GM12892 (cell line): ENCODE measurements around the gene HORMAD2.

Source experiments
- DNase-seq: peaks from one replicate; pipeline ENCODE4 v3.0.0; 2011; ENCODE audit not compliant: insufficient read length
- FAIRE-seq: peaks from 2 replicates; lab custom pipeline; 2011; peaks lifted over from hg19 to GRCh38; lab: Jason Lieb, UNC
- POLR2A ChIP-seq: IDR thresholded peaks from 2 replicates; pipeline ENCODE4 v1.6.1; 2011; ENCODE audit warnings: low read depth, low read length, control low read depth
- POLR2AphosphoS5 ChIP-seq: IDR thresholded peaks from 2 replicates; pipeline ENCODE4 v1.6.1; 2011; ENCODE audit warnings: low read depth, low read length, control low read depth
- TAF1 ChIP-seq: IDR thresholded peaks from 2 replicates; pipeline ENCODE4 v1.6.1; 2011; ENCODE audit warnings: low read depth, mild to moderate bottlenecking, control low read depth, low read length, borderline replicate concordance

Gene HORMAD2

DNA sequence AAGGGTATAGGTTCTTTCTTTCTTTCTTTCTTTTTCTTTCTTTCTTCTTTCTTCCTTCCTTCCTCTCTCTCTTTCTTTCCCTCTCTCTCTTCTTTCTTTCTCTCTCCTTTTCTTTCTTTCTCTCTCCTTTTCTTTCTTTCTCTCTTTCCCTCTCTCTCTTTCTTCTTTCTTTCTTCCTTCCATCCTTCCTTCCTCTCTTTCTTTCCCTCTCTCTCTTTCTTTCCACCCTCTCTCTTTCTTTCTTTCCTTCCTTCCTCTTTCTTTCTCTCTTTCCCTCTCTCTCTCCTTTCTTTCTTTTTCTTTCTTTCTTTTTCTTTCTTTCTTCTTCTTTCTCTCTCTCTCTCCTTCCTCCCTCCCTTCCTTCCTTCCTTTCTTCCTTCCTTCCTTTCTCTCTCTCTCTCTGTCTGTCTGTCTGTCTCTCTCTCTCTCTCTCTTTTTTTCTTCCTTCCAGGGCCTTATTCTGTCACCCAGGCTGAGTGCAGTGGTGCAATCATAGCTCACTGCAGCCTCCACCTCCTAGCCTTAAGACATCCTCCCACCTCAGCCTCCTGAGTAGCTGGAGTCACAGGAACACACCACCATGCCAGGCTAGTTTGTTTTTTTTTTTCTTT is 139.5 kb downstream of the HORMAD2 start:
- DNase-seq (no peak), FAIRE-seq (no peak)
- no peak for TF ChIP-seq POLR2AphosphoS5
- no peak for TF ChIP-seq TAF1
- no peak for TF ChIP-seq POLR2A

DNA sequence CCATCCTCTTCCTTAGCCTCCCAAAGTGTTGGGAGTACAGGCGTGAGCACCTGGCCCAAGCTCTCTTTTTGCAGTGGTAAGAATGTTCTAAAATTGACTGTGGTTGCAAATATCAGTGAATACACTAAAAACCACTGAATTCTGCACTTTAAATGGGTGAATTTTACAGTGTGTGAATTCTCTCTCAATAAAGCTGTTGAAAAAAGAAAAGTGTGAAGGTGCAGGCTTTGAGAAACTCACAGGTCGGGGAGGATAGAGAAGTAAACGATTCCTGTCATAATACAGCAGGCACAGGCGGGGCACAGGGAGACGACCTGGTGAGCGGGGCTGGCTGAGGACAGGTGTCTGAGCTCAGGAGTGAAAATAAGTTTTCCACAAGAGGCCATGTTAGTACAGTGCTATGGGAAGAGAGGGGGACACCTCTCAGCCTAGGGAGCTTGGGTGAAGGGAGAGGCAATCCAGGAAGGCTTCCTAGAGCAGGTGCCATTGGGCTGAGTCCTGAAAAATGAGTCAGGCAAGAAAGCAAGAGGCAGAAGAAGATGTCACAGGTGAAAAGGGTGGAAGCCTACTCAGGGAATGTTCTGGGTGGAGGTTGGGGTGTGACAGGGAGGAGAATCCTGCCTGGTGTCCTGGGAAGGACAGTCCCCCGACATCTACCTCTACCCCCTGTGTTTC is 140.2 kb downstream of the HORMAD2 start:
- FAIRE-seq: peak; percentile 73
- TF ChIP-seq POLR2A (no peak), TAF1 (no peak), POLR2AphosphoS5 (no peak)
- no peak for DNase-seq

DNA sequence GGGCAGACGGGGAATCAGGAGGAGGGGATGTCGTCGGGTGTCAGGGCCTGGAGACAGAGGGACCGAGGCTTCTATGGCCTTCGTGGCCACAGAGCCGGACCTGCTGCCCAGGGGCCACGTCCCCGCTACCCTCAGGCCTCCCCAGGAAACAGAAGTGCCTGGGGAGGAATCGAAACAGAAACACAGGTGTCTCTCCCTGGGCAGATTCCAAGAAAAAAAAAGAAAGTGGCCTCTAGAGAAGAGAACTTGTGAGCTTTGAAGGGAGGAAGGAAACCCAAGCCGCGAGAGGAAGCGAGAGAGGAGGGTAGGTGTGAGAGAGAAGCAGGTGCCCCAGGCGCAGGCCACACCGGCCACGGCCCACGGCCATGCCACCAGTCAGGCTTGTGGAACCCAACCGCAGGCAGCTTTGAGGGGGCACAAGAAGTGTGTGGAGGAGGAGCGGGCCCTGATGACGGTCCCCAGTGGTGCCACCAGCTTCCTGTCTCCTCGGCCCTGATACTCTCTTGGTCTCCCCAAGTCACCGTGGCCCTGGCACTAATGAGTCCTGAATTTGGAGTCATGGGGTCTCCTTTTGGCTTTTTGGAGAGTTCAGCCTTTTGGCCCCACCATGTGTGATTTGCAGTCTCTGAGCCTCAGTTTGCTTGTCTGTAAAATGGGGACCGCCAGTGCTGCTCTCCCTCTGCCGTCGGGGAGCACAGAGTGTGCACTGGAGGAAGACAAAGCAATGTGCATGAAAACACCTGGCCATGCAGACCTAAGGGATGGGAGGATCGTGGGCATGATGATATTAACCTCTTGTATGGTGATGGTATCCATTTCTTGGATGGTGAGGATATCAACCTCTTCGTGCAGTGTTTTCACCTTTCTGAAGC is 141.1 kb downstream of the HORMAD2 start:
- DNase-seq (no peak), FAIRE-seq (no peak)
- TF ChIP-seq POLR2A (no peak), POLR2AphosphoS5 (no peak), TAF1 (no peak)

DNA sequence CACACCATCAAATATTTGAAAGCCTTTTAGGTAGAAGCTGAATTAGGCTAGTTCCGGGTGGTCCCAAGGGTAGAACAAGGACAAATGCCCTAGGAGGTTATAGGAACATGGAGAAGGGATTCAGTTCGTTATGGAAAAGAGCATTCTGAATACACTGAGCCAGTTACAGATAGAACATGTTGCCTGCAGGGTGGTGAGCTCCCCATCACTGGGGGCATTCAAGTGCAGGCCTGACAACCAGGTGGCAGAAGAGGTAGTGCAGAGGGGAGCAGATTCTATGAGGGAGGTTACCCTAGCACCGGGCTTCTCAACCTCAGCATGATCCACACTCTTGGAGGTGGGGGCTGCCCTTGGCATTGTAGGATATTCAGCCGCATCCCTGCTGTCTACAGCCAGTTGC is 142.1 kb downstream of the HORMAD2 start:
- DNase-seq: no peak
- no peak for TF ChIP-seq POLR2A
- TF ChIP-seq TAF1: no peak
- TF ChIP-seq POLR2AphosphoS5: no peak
- FAIRE-seq: no peak

DNA sequence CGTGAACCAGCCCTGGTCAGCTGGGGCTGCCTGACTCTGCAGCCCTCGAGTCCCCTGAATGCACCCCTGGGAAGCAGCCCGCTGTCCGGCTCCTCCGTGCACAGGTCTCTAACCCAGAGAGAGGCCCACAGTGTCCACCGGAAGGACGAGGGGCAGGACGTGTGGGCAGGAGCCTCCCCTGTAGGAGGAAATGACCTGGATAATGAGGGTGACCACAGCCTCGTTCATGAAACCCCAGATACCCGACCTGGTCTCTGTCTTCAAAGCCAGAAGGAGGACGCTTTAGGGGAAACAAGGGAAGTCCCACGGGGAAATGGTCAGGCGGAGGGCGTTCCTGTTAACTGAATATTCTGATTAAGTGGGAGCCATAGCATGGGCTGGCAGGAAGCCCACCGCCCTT is 143.0 kb downstream of the HORMAD2 start:
- DNase-seq (no peak), FAIRE-seq (no peak)
- TF ChIP-seq POLR2AphosphoS5 (no peak), POLR2A (no peak), TAF1 (no peak)

DNA sequence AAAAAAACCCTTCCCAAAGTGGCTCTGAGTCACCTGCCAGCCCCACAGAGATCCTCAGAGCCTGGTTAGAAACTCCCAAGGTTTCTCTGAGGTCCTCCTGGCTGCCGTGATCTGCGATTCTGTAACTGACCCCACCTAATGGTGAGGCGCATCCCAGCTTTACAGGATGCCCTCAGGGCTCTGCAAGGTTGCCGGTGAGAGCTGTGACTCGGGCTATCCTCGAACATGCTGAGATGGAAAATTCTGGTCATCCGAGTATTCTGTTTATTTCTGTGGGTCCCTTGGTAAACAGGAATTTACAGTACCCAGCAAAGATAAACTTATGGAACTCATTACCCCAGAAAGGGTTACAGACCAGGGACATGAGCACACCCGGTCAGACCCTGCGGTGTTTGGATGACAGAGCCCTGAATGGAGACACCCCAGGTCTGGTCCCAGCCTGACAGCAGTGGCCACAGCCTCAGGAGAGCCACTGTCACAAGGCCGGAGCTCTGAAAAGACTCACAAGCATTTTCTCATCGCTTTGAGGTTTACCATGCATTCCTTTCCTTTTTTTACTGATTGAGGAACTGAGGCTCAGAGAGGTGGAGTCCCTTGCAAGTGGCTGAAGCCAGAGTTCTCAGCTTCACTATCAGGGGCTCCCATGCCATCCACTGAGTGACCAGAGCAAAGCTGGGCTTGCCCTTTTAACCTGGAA is 144.0 kb downstream of the HORMAD2 start:
- DNase-seq: no peak
- no peak for TF ChIP-seq POLR2AphosphoS5
- TF ChIP-seq TAF1: no peak
- TF ChIP-seq POLR2A: no peak
- FAIRE-seq: no peak

DNA sequence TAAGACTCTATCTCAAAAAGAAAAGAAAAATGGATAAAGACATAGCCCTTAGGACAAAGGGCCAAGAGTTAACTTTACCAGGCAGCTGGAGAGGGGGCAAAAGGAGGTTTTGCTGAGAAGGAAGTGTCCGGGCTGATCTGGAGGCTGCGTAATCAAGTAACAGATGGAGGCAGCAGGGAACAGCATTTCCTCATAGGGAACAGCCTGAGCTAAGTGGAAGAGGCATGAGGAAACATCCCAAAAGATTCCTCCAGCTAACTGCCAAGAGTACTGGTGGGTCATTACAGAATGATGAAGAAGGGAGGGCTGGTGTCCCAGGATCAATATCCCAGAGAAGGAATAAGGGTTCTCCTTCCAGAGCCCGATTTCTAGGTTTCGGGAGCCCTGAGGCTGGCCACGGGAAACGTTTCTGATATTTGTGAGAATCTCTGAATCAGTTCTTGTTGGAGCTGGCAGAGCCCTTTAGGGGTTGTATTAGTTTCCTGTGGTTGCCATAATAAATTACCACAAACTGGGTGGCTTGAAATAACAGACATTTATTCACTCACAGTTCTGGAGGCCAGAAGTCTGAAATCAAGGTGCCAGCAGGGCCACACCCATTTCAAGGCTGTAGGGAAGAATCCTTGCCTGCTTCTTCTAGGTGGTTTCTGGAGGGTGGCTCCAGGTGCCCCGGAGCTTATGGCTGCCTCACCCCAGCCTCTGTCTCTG is 145.1 kb downstream of the HORMAD2 start:
- TF ChIP-seq POLR2AphosphoS5 (no peak), POLR2A (no peak), TAF1 (no peak)
- FAIRE-seq (no peak), DNase-seq (no peak)

DNA sequence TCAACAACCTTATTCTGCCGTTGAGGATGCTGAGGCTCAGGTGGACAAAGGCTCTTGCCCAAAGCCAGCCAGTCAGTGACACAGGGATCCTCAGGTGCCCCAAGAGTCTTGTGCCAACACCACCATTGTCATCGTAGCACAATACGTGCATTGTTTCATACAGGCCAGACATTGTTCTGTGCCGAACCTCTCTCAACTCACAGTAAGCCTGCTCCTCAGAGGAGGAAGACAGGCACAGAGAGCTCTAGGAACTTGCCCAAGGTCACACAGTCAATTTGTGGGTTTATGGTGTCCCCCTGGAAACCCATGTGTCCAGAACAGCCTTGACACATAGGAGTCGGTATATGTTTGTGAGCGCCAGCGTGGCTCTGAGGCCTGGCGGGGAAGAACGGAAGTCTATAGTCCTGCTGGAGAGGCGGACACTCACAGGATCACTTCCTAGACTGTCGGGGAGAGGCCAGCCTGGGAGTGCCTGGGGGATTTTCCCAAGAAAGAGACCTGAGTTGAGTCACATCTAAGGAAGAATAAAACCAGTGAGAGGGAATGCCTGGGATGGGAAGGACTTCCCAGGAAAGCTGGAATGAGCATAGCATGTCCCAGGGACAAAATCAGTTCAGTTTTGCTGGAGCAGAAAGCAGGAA is 146.0 kb downstream of the HORMAD2 start:
- FAIRE-seq: no peak
- no peak for DNase-seq
- TF ChIP-seq TAF1 (no peak), POLR2A (no peak), POLR2AphosphoS5 (no peak)
